ENCODE measurements around the gene FHIT. TPM values are rescaled to one million over a fixed set of nuclear protein-coding genes. Genes with fewer than 3 reads are reported as not detected.
A peak's percentile ranks its signal among the peaks of the same experiment; 100 is the strongest.

The FHIT gene
- polyA plus RNA-seq, 1 donor from 2014 or later: 17.3 TPM

GRCh38 chr3:60175680-60176079 is 1075.6 kb downstream of the FHIT start:
- Mint-ChIP-seq H3K27ac (no peak overlapping the region), H3K27me3 (peaks cover 1% of the 10 kb centered on the region)

GRCh38 chr3:60169755-60170154 is 1081.5 kb downstream of the FHIT start:
- Mint-ChIP-seq H3K27me3 (peaks cover 1% of the 10 kb centered on the region), H3K27ac (no peak overlapping the region), H3K9me3 (no peaks in the 10 kb centered on the region), H3K36me3 (peaks cover 3% of the 10 kb centered on the region), H3K4me1 (no peaks in the 10 kb centered on the region), H3K4me3 (no peak overlapping the region)

More at GRCh38 chr3:60175680-60176079, 1075.6 kb downstream of the FHIT start:
- Mint-ChIP-seq H3K4me3 (no peak overlapping the region), H3K9me3 (peaks cover 0 to 1% (median 0%) of the 10 kb centered on the region in 3 donors), H3K36me3 (peaks cover 3% of the 10 kb centered on the region), H3K4me1 (no peaks in the 10 kb centered on the region)

GRCh38 chr3:60167186-60167585 is 1084.1 kb downstream of the FHIT start:
- H3K4me1 Mint-ChIP-seq: no peaks in the 10 kb centered on the region
- H3K9me3 Mint-ChIP-seq: no peaks in the 10 kb centered on the region
- no peak overlapping the region for H3K4me3 Mint-ChIP-seq
- H3K27ac Mint-ChIP-seq: no peak overlapping the region
- H3K27me3 Mint-ChIP-seq: no peaks in the 10 kb centered on the region
- H3K36me3 Mint-ChIP-seq: no peaks in the 10 kb centered on the region

GRCh38 chr3:60160822-60161748 is 1090.2 kb downstream of the FHIT start:
- Mint-ChIP-seq H3K9me3 (no peaks in the 10 kb centered on the region), H3K36me3 (no peaks in the 10 kb centered on the region), H3K4me3 (no peak overlapping the region), H3K27me3 (no peaks in the 10 kb centered on the region), H3K4me1 (no peaks in the 10 kb centered on the region), H3K27ac (no peak overlapping the region)

GRCh38 chr3:60160111-60160821 is 1091.0 kb downstream of the FHIT start:
- Mint-ChIP-seq H3K4me3 (no peak overlapping the region), H3K27ac (peak overlapping the region in 1 of 3 donors; percentile 52), H3K9me3 (no peaks in the 10 kb centered on the region), H3K27me3 (no peaks in the 10 kb centered on the region), H3K36me3 (peaks cover under 1% of the 10 kb centered on the region), H3K4me1 (no peaks in the 10 kb centered on the region)

GRCh38 chr3:60158035-60158434 is 1093.2 kb downstream of the FHIT start:
- Mint-ChIP-seq H3K27me3 (no peaks in the 10 kb centered on the region), H3K4me3 (no peak overlapping the region), H3K9me3 (no peaks in the 10 kb centered on the region), H3K4me1 (no peaks in the 10 kb centered on the region), H3K27ac (peak overlapping the region in 1 of 3 donors; percentile 53), H3K36me3 (peaks cover 3% of the 10 kb centered on the region)

GRCh38 chr3:60154011-60154410 is 1097.2 kb downstream of the FHIT start:
- Mint-ChIP-seq H3K27ac (no peak overlapping the region), H3K36me3 (peaks cover 3% of the 10 kb centered on the region), H3K4me3 (no peak overlapping the region), H3K27me3 (peaks cover 1% of the 10 kb centered on the region), H3K9me3 (no peaks in the 10 kb centered on the region), H3K4me1 (no peaks in the 10 kb centered on the region)

GRCh38 chr3:60153221-60153999 is 1097.8 kb downstream of the FHIT start:
- H3K27me3 Mint-ChIP-seq: peaks cover 1% of the 10 kb centered on the region
- no peak overlapping the region for H3K27ac Mint-ChIP-seq
- H3K4me3 Mint-ChIP-seq: no peak overlapping the region
- H3K36me3 Mint-ChIP-seq: peaks cover 3% of the 10 kb centered on the region
- no peaks in the 10 kb centered on the region for H3K4me1 Mint-ChIP-seq
- no peaks in the 10 kb centered on the region for H3K9me3 Mint-ChIP-seq

GRCh38 chr3:60149501-60149900 is 1101.8 kb downstream of the FHIT start:
- H3K4me3 Mint-ChIP-seq: no peak overlapping the region
- H3K4me1 Mint-ChIP-seq: no peaks in the 10 kb centered on the region
- peaks cover 1% of the 10 kb centered on the region for H3K27me3 Mint-ChIP-seq
- no peak overlapping the region for H3K27ac Mint-ChIP-seq
- H3K9me3 Mint-ChIP-seq: peaks cover 0 to 1% (median 0%) of the 10 kb centered on the region in 3 donors
- H3K36me3 Mint-ChIP-seq: no peaks in the 10 kb centered on the region

- H3K9me3 Mint-ChIP-seq: peaks cover 0 to 1% (median 0%) of the 10 kb centered on the region in 3 donors
- no peak overlapping the region for H3K27ac Mint-ChIP-seq
- no peaks in the 10 kb centered on the region for H3K4me1 Mint-ChIP-seq
- H3K27me3 Mint-ChIP-seq: peaks cover 1% of the 10 kb centered on the region
- no peak overlapping the region for H3K4me3 Mint-ChIP-seq
- no peaks in the 10 kb centered on the region for H3K36me3 Mint-ChIP-seq
Observed at GRCh38 chr3:60147249-60147950, 1103.9 kb downstream of the FHIT start.

- peaks cover 0 to 1% (median 0%) of the 10 kb centered on the region in 3 donors for H3K9me3 Mint-ChIP-seq
- no peaks in the 10 kb centered on the region for H3K27me3 Mint-ChIP-seq
- H3K27ac Mint-ChIP-seq: no peak overlapping the region
- H3K36me3 Mint-ChIP-seq: no peaks in the 10 kb centered on the region
- H3K4me3 Mint-ChIP-seq: no peak overlapping the region
- no peaks in the 10 kb centered on the region for H3K4me1 Mint-ChIP-seq
Observed at GRCh38 chr3:60146121-60146520, 1105.1 kb downstream of the FHIT start.

GRCh38 chr3:60144071-60144470 is 1107.2 kb downstream of the FHIT start:
- no peaks in the 10 kb centered on the region for H3K27me3 Mint-ChIP-seq
- H3K4me1 Mint-ChIP-seq: no peaks in the 10 kb centered on the region
- H3K36me3 Mint-ChIP-seq: no peaks in the 10 kb centered on the region

GRCh38 chr3:60142009-60142408 is 1109.2 kb downstream of the FHIT start:
- Mint-ChIP-seq H3K36me3 (no peaks in the 10 kb centered on the region), H3K27me3 (no peaks in the 10 kb centered on the region), H3K4me1 (no peaks in the 10 kb centered on the region), H3K4me3 (no peak overlapping the region), H3K27ac (no peak overlapping the region), H3K9me3 (no peaks in the 10 kb centered on the region)

More at GRCh38 chr3:60144071-60144470, 1107.2 kb downstream of the FHIT start:
- peaks cover 0 to 1% (median 0%) of the 10 kb centered on the region in 3 donors for H3K9me3 Mint-ChIP-seq
- no peak overlapping the region for H3K27ac Mint-ChIP-seq
- H3K4me3 Mint-ChIP-seq: no peak overlapping the region

GRCh38 chr3:60140160-60140559 is 1111.1 kb downstream of the FHIT start:
- no peaks in the 10 kb centered on the region for H3K36me3 Mint-ChIP-seq
- H3K27me3 Mint-ChIP-seq: no peaks in the 10 kb centered on the region
- H3K9me3 Mint-ChIP-seq: no peaks in the 10 kb centered on the region
- H3K4me3 Mint-ChIP-seq: no peak overlapping the region
- H3K27ac Mint-ChIP-seq: no peak overlapping the region
- no peaks in the 10 kb centered on the region for H3K4me1 Mint-ChIP-seq

Measured in IgD-negative memory B cell (primary cell).